Measurements from ENCODE around the gene GCK. TPM values are rescaled to one million over a fixed set of nuclear protein-coding genes. Genes with fewer than 3 reads are reported as not detected.
A peak's percentile ranks its signal among the peaks of the same experiment; 100 is the strongest.
"Not testable (repeated sequence)": the region's sequence is repeated elsewhere in the genome, so short reads cannot be mapped to it uniquely, and the experiment has no call there.

GCK gene
- polyA plus RNA-seq, 1 donor: 7.1 TPM

- no peak for DNase-seq
Measured at GRCh38 chr7:44140341-44140740, 48.9 kb downstream of the GCK start.

- no peak for DNase-seq
Measured at GRCh38 chr7:44139311-44140010, 49.8 kb downstream of the GCK start.

- no peak for DNase-seq
Measured at GRCh38 chr7:44138698-44139097, 50.5 kb downstream of the GCK start.

GRCh38 chr7:44136731-44137130, 52.5 kb downstream of the GCK start:
- DNase-seq: no peak

GRCh38 chr7:44134943-44135628, 54.2 kb downstream of the GCK start:
- DNase-seq: no peak

GRCh38 chr7:44133295-44133694, 55.9 kb downstream of the GCK start:
- DNase-seq: no peak

- DNase-seq: no peak
Measured at GRCh38 chr7:44132039-44132438, 57.2 kb downstream of the GCK start.

GRCh38 chr7:44131173-44132029, 57.8 kb downstream of the GCK start:
- no peak for DNase-seq

- DNase-seq: no peak
Measured at GRCh38 chr7:44128721-44129582, 60.3 kb downstream of the GCK start.

- no peak for DNase-seq
Measured at GRCh38 chr7:44127161-44127560, 62.1 kb downstream of the GCK start.

GRCh38 chr7:44126574-44126973, 62.7 kb downstream of the GCK start:
- not testable (repeated sequence) for DNase-seq

GRCh38 chr7:44124822-44125202, 64.4 kb downstream of the GCK start:
- DNase-seq: no peak

- DNase-seq: peak; percentile 99
Measured at GRCh38 chr7:44123190-44124003, 65.8 kb downstream of the GCK start, which contains the start of gene POLD2. TSS of gene POLD2 (minus strand) at chr7:44123548. CDS start at chr7:44122053, 1,495 bp downstream.

GRCh38 chr7:44122529-44122928, 66.7 kb downstream of the GCK start:
- DNase-seq: no peak

GRCh38 chr7:44121761-44122420, 67.3 kb downstream of the GCK start:
- DNase-seq: no peak

GRCh38 chr7:44120395-44120794, 68.8 kb downstream of the GCK start:
- DNase-seq: no peak

- no peak for DNase-seq
Measured at GRCh38 chr7:44119829-44120380, 69.3 kb downstream of the GCK start.

- DNase-seq: no peak
Measured at GRCh38 chr7:44117801-44118429, 71.3 kb downstream of the GCK start.

- no peak for DNase-seq
Measured at GRCh38 chr7:44116789-44117666, 72.2 kb downstream of the GCK start.

All from hindlimb muscle (tissue), 1 donor.